Psoas muscle (tissue), 8 donors: ENCODE results near the gene TENM4. TPM values are rescaled to one million over a fixed set of nuclear protein-coding genes. Genes with fewer than 3 reads are reported as not detected.

ENCODE experiments used
- ATAC-seq, 4 donors: fragments of 200-7000 bp; cut with Tn5 transposase; one replicate each; pipeline ENCODE4 v1.9.1; 2020; ENCODE audit warnings: moderate library complexity in 3 of 4, mild to moderate bottlenecking in 2 of 4
- DNase-seq, 2 donors: peaks; one replicate each; pipeline ENCODE4 v3.0.0-alpha.2; 2020
- H3K27ac ChIP-seq: fragments of 200-600 bp; one replicate; pipeline ENCODE4 v1.8.0; 2022
- H3K27me3 ChIP-seq, 3 donors: fragments of 200-600 bp in 1 of 3; one replicate each; pipeline versions ENCODE4 v1.6.1 to v1.8.0; 2013 to 2022; ENCODE audit warnings: low read length in 2 of 3, mild to moderate bottlenecking in 2 of 3, moderate library complexity in 1 of 3; ENCODE audit not compliant: insufficient read depth in 3 of 3
- H3K36me3 ChIP-seq, 2 donors: fragments of 200-600 bp in 1 of 2; one replicate each; pipeline versions ENCODE4 v1.6.1 to v1.8.0; 2013 to 2022; ENCODE audit warnings: low read depth in 1 of 2, mild to moderate bottlenecking in 1 of 2, moderate library complexity in 1 of 2; ENCODE audit not compliant: insufficient read depth in 1 of 2
- H3K4me1 ChIP-seq: fragments of 200-600 bp; one replicate; pipeline ENCODE4 v1.8.0; 2022
- H3K4me3 ChIP-seq: fragments of 200-600 bp; one replicate; pipeline ENCODE4 v1.8.0; 2022; ENCODE audit warnings: mild to moderate bottlenecking
- H3K9me3 ChIP-seq: fragments of 200-600 bp; one replicate; pipeline ENCODE4 v1.8.0; 2022
- CTCF ChIP-seq: fragments of 200-600 bp; IDR thresholded peaks from one replicate; pipeline ENCODE4 v1.8.0; 2022; ENCODE audit warnings: antibody characterized with exemption
- WGBS, 3 donors: extraction: QIAGEN DNeasy Blood & Tissue Kit; methylation state at CpG; one replicate each; pipeline versions ENCODE4 v1.1.6 to v1.1.7; 2013; 5-methylcytosine and 5-hydroxymethylcytosine counted together
- intact Hi-C, 2 donors: fragments of 100-400 bp; cut with DNase I; formaldehyde crosslinking; loops; one replicate each; pipeline versions ENCODE4 v1.11.0 to v1.14.2; 2022
- polyA plus RNA-seq, 3 donors: library from polyadenylated mRNA; stranded (reverse); fragments of 200-250 nt; gene quantifications; one replicate each; pipeline ENCODE4 v1.2.3, GENCODE V29; 2013
- total RNA-seq, 4 donors: library from RNA; stranded (reverse); fragmentation: NEBNext Ultra II Directional in 2 of 4; extraction: Animal tissue kit (Norgen Biotek cat#: 25700) in 2 of 4; gene quantifications; one replicate each; pipeline versions ENCODE4 v1.2.1 to v1.2.4, GENCODE V29; 2021 to 2023
- donor health status: healthy with polysubstance abuse.
- donor health status: DM: no; HTN: no; CAD: no; lungs with moderate emphysema.
- donor health status: Bipolar disorder and iron deficiency.
- donor health status: healthy.
- donor health status: DM: yes; HTN: yes; CAD: no.
- donor health status: DM: no; HTN: no; CAD: no.
- donor health status: DM: no; HTN: no; CAD: no.
- donor health status: DM: yes; HTN: yes; CAD: no.

Gene TENM4
- total and polyA plus RNA-seq, 7 donors: 0.05 to 1.7 (median 0.48) TPM

DNA sequence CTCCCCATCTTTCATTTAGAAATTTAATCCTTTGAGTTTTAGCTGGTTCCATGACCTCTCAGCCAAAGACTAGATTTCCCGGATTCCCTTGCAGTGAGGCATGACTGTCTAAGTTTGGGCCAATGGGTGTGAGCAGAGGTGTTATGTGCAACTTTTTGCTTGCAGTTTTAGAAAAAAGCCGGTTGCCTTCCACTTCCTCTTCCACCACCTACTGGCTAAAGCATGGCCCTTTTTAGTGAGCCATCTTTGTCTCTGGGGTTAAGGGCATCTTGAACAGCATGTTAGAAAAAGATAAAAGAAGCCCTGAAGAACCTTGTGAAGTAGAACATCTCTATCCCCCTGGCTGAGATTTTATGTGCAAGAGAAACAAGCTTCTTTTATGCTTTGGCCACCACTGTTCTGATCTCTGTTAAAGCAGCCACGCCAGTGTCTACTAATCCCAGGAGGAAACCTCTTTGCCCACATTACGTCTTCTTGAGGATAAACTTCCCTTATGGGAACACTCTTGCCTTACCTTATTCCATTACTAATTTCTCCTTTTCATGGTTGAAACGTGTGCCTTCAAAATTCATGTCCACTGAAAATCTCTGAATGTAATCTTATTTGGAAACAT is 279.9 kb downstream of the TENM4 start:
- DNase-seq (no peak), ATAC-seq (no peak)
- no peaks in the 10 kb centered on the region for H3K36me3 ChIP-seq
- no peak overlapping the region for H3K27ac ChIP-seq
- H3K9me3 ChIP-seq: no peaks in the 10 kb centered on the region
- H3K4me3 ChIP-seq: no peak overlapping the region
- H3K27me3 ChIP-seq: no peaks in the 10 kb centered on the region
- H3K4me1 ChIP-seq: no peaks in the 10 kb centered on the region
- WGBS, 3 donors: 61 to 71% (median 65%) methylated on average over 5 of the region's 5 CpGs
- intact Hi-C loops: no loop called here
- peak; percentile 37 for TF ChIP-seq CTCF

- DNase-seq: no peak
- no peak overlapping the region for H3K4me3 ChIP-seq
- intact Hi-C loops: no loop called here
- 84 to 87% (median 85%) methylated on average over 6 of the region's 6 CpGs for WGBS, 3 donors
- ATAC-seq: no peak
- H3K27me3 ChIP-seq: no peaks in the 10 kb centered on the region
- H3K36me3 ChIP-seq: no peaks in the 10 kb centered on the region
- TF ChIP-seq CTCF: no peak
- no peak overlapping the region for H3K27ac ChIP-seq
- H3K9me3 ChIP-seq: no peaks in the 10 kb centered on the region
- H3K4me1 ChIP-seq: no peaks in the 10 kb centered on the region
These were observed 281.0 kb downstream of the TENM4 start for GRCh38 chr11:79159657-79160450.

GRCh38 chr11:79157738-79158137 is 283.1 kb downstream of the TENM4 start:
- Histone ChIP-seq H3K27me3 (no peaks in the 10 kb centered on the region), H3K27ac (no peak overlapping the region), H3K4me3 (no peak overlapping the region), H3K36me3 (no peaks in the 10 kb centered on the region), H3K9me3 (no peaks in the 10 kb centered on the region), H3K4me1 (no peaks in the 10 kb centered on the region)
- ATAC-seq: no peak
- 68 to 81% (median 76%) methylated on average over 4 of the region's 4 CpGs for WGBS, 3 donors
- TF ChIP-seq CTCF: no peak
- intact Hi-C loops: no loop called here
- DNase-seq: no peak

DNA sequence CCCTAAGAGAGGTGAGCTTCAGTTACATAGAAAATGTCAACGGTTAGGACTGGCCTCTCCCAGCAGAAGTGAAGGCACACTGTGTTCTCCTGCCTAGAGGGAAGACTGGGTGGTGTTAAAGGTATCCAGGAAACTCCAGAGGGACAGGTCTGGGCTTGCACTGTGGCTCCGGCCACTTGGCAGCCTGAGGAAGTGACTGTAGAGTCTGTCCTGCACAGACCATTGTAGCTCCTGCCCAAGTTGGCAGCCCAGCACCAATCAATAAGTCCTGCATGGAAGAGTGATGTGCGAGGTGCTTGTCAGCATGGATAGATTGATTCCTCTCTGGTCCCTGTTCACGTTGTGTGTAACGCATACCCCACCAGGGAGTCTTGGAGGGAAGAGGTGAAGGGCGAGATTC is 284.8 kb downstream of the TENM4 start:
- 80 to 86% (median 83%) methylated on average over 6 of the region's 6 CpGs for WGBS, 3 donors
- H3K9me3 ChIP-seq: no peaks in the 10 kb centered on the region
- H3K36me3 ChIP-seq: no peaks in the 10 kb centered on the region
- no peak for ATAC-seq
- no peak for DNase-seq
- no peaks in the 10 kb centered on the region for H3K27me3 ChIP-seq
- TF ChIP-seq CTCF: no peak
- no peak overlapping the region for H3K4me3 ChIP-seq
- no peak overlapping the region for H3K27ac ChIP-seq
- intact Hi-C loops: no loop called here
- no peaks in the 10 kb centered on the region for H3K4me1 ChIP-seq
